ENCODE data around the gene RGS19.

Gene RGS19

GRCh38 chr20:64076061-64076997 lies 3.0 kb downstream of the RGS19 start:
- FAIRE-seq = no peak

GRCh38 chr20:64075556-64075955 lies 3.8 kb downstream of the RGS19 start:
- no peak for FAIRE-seq

- no peak for FAIRE-seq
These were observed 4.4 kb downstream of the RGS19 start for GRCh38 chr20:64074963-64075362.

- FAIRE-seq = no peak
These were observed 5.0 kb downstream of the RGS19 start for GRCh38 chr20:64074184-64074789.

- no peak for FAIRE-seq
These were observed 5.7 kb downstream of the RGS19 start for GRCh38 chr20:64073476-64074183.

GRCh38 chr20:64072498-64073063 lies 6.7 kb downstream of the RGS19 start:
- no peak for FAIRE-seq

GRCh38 chr20:64071341-64072332 lies 7.7 kb downstream of the RGS19 start:
- no peak for FAIRE-seq

- no peak for FAIRE-seq
These were observed 8.9 kb downstream of the RGS19 start for GRCh38 chr20:64070244-64070993.

GRCh38 chr20:64069614-64070243 lies 9.6 kb downstream of the RGS19 start:
- FAIRE-seq = no peak

GRCh38 chr20:64069209-64069613 lies 10.1 kb downstream of the RGS19 start:
- FAIRE-seq = no peak

GRCh38 chr20:64068386-64069208 lies 10.7 kb downstream of the RGS19 start:
- FAIRE-seq = no peak

- no peak for FAIRE-seq
These were observed 11.5 kb downstream of the RGS19 start for GRCh38 chr20:64067733-64068307.

- FAIRE-seq = no peak
These were observed 12.2 kb downstream of the RGS19 start for GRCh38 chr20:64067005-64067632.

GRCh38 chr20:64065974-64066343 lies 13.4 kb downstream of the RGS19 start:
- no peak for FAIRE-seq

- no peak for FAIRE-seq
These were observed 14.0 kb downstream of the RGS19 start for GRCh38 chr20:64065062-64065973.

GRCh38 chr20:64064145-64064698 lies 15.1 kb downstream of the RGS19 start:
- FAIRE-seq = no peak

- no peak for FAIRE-seq
These were observed 15.8 kb downstream of the RGS19 start for GRCh38 chr20:64063389-64064144.

Measured in colon (tissue), 2 donors.